ENCODE measurements around the gene HTR3C.
A peak's percentile ranks its signal among the peaks of the same experiment; 100 is the strongest.
"Not testable (repeated sequence)": the region's sequence is repeated elsewhere in the genome, so short reads cannot be mapped to it uniquely, and the experiment has no call there.

The HTR3C gene

GRCh38 chr3:184062637-184063036 is 9.8 kb downstream of the HTR3C start:
- Histone ChIP-seq H3K4me1 (no peaks in the 10 kb centered on the region), H3K27me3 (peaks cover 0 to 9% of the 10 kb centered on the region in 2 donors), H3K4me3 (no peak overlapping the region), H3K9me3 (no peaks in the 10 kb centered on the region), H3K36me3 (no peaks in the 10 kb centered on the region), H3K27ac (no peak overlapping the region)
- intact Hi-C loops (cut with DNase I; ENCODE audit: low total_unique reads): no loop called here
- no peak for DNase-seq
- no peak for TF ChIP-seq CTCF (IDR thresholded peaks at IDR 0.05)

- no peak for TF ChIP-seq CTCF (IDR thresholded peaks at IDR 0.05)
- Histone ChIP-seq H3K27me3 (peaks cover 0 to 2% of the 10 kb centered on the region in 2 donors), H3K4me1 (no peaks in the 10 kb centered on the region), H3K36me3 (no peaks in the 10 kb centered on the region), H3K27ac (no peak overlapping the region), H3K4me3 (no peak overlapping the region), H3K9me3 (no peaks in the 10 kb centered on the region)
- intact Hi-C loops (cut with DNase I; ENCODE audit: low total_unique reads): no loop called here
- DNase-seq: no peak
These were observed 13.4 kb downstream of the HTR3C start for GRCh38 chr3:184066211-184066610.

GRCh38 chr3:184067573-184068055 is 14.8 kb downstream of the HTR3C start:
- H3K27me3 ChIP-seq: peaks cover 0 to 2% of the 10 kb centered on the region in 2 donors
- no peak overlapping the region for H3K27ac ChIP-seq
- H3K4me3 ChIP-seq: no peak overlapping the region
- DNase-seq: peak in 1 of 2 donors; percentile 1
- TF ChIP-seq CTCF (IDR thresholded peaks at IDR 0.05): no peak
- intact Hi-C loops (cut with DNase I; ENCODE audit: low total_unique reads): no loop called here
- no peaks in the 10 kb centered on the region for H3K36me3 ChIP-seq
- H3K9me3 ChIP-seq: no peaks in the 10 kb centered on the region
- H3K4me1 ChIP-seq: no peaks in the 10 kb centered on the region

GRCh38 chr3:184068344-184068743 is 15.5 kb downstream of the HTR3C start:
- H3K36me3 ChIP-seq: no peaks in the 10 kb centered on the region
- H3K4me1 ChIP-seq: no peaks in the 10 kb centered on the region
- no peak for DNase-seq
- no peak overlapping the region for H3K4me3 ChIP-seq
- no peak overlapping the region for H3K27ac ChIP-seq
- peaks cover 0 to 2% of the 10 kb centered on the region in 2 donors for H3K27me3 ChIP-seq
- no peak for TF ChIP-seq CTCF (IDR thresholded peaks at IDR 0.05)
- intact Hi-C loops (cut with DNase I; ENCODE audit: low total_unique reads): no loop called here
- H3K9me3 ChIP-seq: no peaks in the 10 kb centered on the region

- H3K36me3 ChIP-seq; H3K27me3 ChIP-seq; H3K9me3 ChIP-seq; H3K4me1 ChIP-seq; DNase-seq; H3K4me3 ChIP-seq; H3K27ac ChIP-seq; intact Hi-C loops (cut with DNase I; ENCODE audit: low total_unique reads): not testable (repeated sequence)
These were observed 18.3 kb downstream of the HTR3C start for GRCh38 chr3:184071142-184071541.

GRCh38 chr3:184073621-184074020 is 20.8 kb downstream of the HTR3C start:
- H3K4me1 ChIP-seq: no peaks in the 10 kb centered on the region
- no peaks in the 10 kb centered on the region for H3K36me3 ChIP-seq
- DNase-seq: no peak
- no peaks in the 10 kb centered on the region for H3K9me3 ChIP-seq
- H3K27ac ChIP-seq: no peak overlapping the region
- no peaks in the 10 kb centered on the region for H3K27me3 ChIP-seq
- intact Hi-C loops (cut with DNase I; ENCODE audit: low total_unique reads): no loop called here
- no peak overlapping the region for H3K4me3 ChIP-seq
- TF ChIP-seq CTCF (IDR thresholded peaks at IDR 0.05): no peak
